Ovary (tissue), 9 donors: Measurements from ENCODE around the gene RASIP1. TPM values are rescaled to one million over a fixed set of nuclear protein-coding genes. Genes with fewer than 3 reads are reported as not detected.
"Not testable (repeated sequence)": the region's sequence is repeated elsewhere in the genome, so short reads cannot be mapped to it uniquely, and the experiment has no call there.

Experiments
- DNase-seq, 5 donors: peaks; one replicate each; pipeline ENCODE4 v3.0.0-alpha.2; 2019 to 2020
- H3K27ac ChIP-seq, 2 donors: fragments of 200-600 bp; one replicate each; pipeline versions ENCODE4 v1.5.1 to v1.8.0; 2019 to 2022
- H3K27me3 ChIP-seq: fragments of 200-600 bp; one replicate; pipeline ENCODE4 v1.8.0; 2022
- H3K36me3 ChIP-seq: fragments of 200-600 bp; sonication (generic); one replicate; pipeline ENCODE4 v1.5.1; 2019
- H3K4me1 ChIP-seq: one replicate; pipeline ENCODE4 v1.8.1; 2013; ENCODE audit warnings: mild to moderate bottlenecking, moderate library complexity; ENCODE audit not compliant: insufficient read depth
- H3K4me3 ChIP-seq: fragments of 200-600 bp; sonication (generic); one replicate; pipeline ENCODE4 v1.5.1; 2017
- H3K9me3 ChIP-seq, 2 donors: fragments of 200-600 bp in 1 of 2; sonication (generic) in 1 of 2; one replicate each; pipeline versions ENCODE4 v1.5.1 to v1.8.1; 2013 to 2019; ENCODE audit warnings: mild to moderate bottlenecking in 1 of 2, moderate library complexity in 1 of 2
- EP300 ChIP-seq: sonication (generic); formaldehyde crosslinking; IDR thresholded peaks from one replicate; pipeline ENCODE4 v1.6.1; 2017; ENCODE audit warnings: antibody characterized with exemption
- POLR2A ChIP-seq: fragments of 450-650 bp; IDR thresholded peaks from one replicate; pipeline ENCODE4 v1.6.1; 2017; ENCODE audit warnings: antibody characterized with exemption, mild to moderate bottlenecking, moderate library complexity
- WGBS, 3 donors: extraction: QIAGEN DNeasy Blood & Tissue Kit in 1 of 3; methylation state at CpG; one replicate each; pipeline versions ENCODE4 v1.1.5 to v1.1.7; 2013 to 2017; 5-methylcytosine and 5-hydroxymethylcytosine counted together
- intact Hi-C, 4 donors: fragments of 100-400 bp; cut with DNase I; formaldehyde crosslinking; loops; one replicate each; pipeline versions ENCODE4 v1.11.0 to v1.15.1; 2022 to 2023
- polyA plus RNA-seq, 2 donors: library from polyadenylated mRNA; stranded (reverse); fragments of 200-250 nt in 1 of 2; fragments of 350-450 nt in 1 of 2; fragmentation: Illumina TruSeq in 1 of 2; extraction: RNeasy Lipid Tissue Mini Kit (QIAGEN cat#74804) in 1 of 2; gene quantifications; one replicate each; pipeline ENCODE4 v1.2.3, GENCODE V29; 2013 to 2014
- total RNA-seq, 7 donors: library from RNA; depleted of rRNA in 2 of 7; stranded (reverse); fragments of >200 nt in 2 of 7; fragmentation: NEBNext Ultra II Directional in 3 of 7; extraction: Animal tissue kit (Norgen Biotek cat#: 25700) in 3 of 7; gene quantifications; one replicate each; pipeline versions ENCODE4 v1.1.0 to v1.2.4, GENCODE V29; 2016 to 2023
- TF ChIP-seq, protein P1 (sequence below), 3 donors: fragments of 450-650 bp in 2 of 3; fragments of 200-600 bp in 1 of 3; IDR thresholded peaks; one replicate each; pipeline versions ENCODE4 v1.5.1 to v1.8.0; 2016 to 2022; ENCODE audit warnings: antibody characterized with exemption in 3 of 3, mild to moderate bottlenecking in 1 of 3
- donor health status: DM: no; HTN: no; CAD: no; lungs with moderate emphysema.
- donor health status: DM: no; HTN: no; CAD: no.
- donor health status: Bipolar disorder and iron deficiency.
- donor health status: DM: yes; HTN: yes; CAD: no.
- donor health status: DM: no; HTN: no; CAD: no.
- donor health status: DM: yes; HTN: yes; CAD: no.

The RASIP1 gene
- total and polyA plus RNA-seq, 9 donors, result 4.1 to 25.9 (median 14.2) TPM

DNA sequence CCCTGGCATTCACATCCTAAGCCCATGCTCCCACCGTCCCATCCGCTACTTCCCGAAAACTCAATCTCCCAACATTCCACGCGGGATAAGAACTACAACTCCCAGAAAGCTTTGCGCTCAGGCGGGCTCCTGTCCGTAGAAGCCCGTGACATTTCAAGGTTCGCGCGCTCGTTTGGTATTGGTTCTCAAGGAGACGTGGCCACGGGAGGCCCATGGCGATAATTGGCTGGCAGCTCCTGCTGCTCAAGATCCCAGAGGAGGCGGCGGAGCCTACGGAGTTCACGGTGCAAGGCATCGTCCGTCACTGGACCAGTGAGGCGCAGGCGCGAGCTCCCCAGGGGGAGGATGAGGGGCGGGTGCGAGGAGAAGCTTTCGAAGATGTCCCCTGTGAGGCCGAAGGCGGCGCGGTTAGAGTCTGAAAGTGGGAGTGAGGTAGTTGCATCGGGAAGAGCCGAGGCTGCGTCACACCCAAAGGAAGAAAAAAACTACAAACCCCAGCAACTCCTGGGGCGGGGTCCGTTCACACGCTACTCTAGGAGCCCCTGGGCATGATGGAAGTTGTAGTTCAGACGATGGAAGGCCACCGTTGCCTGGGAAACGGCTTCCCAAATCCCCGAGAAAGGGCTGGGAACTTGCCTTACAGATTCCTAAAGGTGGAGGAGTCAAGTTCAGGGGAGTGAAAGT lies 19.7 kb downstream of the RASIP1 start:
- no peaks in the 10 kb centered on the region for H3K36me3 ChIP-seq
- DNase-seq, result peak; percentile 97 to 100 (median 99)
- TF ChIP-seq EP300, result no peak
- TF ChIP-seq, protein P1, sequence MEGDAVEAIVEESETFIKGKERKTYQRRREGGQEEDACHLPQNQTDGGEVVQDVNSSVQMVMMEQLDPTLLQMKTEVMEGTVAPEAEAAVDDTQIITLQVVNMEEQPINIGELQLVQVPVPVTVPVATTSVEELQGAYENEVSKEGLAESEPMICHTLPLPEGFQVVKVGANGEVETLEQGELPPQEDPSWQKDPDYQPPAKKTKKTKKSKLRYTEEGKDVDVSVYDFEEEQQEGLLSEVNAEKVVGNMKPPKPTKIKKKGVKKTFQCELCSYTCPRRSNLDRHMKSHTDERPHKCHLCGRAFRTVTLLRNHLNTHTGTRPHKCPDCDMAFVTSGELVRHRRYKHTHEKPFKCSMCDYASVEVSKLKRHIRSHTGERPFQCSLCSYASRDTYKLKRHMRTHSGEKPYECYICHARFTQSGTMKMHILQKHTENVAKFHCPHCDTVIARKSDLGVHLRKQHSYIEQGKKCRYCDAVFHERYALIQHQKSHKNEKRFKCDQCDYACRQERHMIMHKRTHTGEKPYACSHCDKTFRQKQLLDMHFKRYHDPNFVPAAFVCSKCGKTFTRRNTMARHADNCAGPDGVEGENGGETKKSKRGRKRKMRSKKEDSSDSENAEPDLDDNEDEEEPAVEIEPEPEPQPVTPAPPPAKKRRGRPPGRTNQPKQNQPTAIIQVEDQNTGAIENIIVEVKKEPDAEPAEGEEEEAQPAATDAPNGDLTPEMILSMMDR (IDR thresholded peaks at IDR 0.05), result no peak
- peak; percentile 27 for TF ChIP-seq POLR2A
- no peaks in the 10 kb centered on the region for H3K27me3 ChIP-seq
- intact Hi-C loops, result no loop called here
- H3K9me3 ChIP-seq, result no peaks in the 10 kb centered on the region
- H3K4me1 ChIP-seq, result peaks cover 36% of the 10 kb centered on the region
- peak overlapping the region; percentile 78 to 96 for H3K27ac ChIP-seq
- H3K4me3 ChIP-seq, result peak overlapping the region; percentile 51
- 3 to 6% (median 5%) methylated on average over 42 of the region's 42 CpGs for WGBS, 3 donors

DNA sequence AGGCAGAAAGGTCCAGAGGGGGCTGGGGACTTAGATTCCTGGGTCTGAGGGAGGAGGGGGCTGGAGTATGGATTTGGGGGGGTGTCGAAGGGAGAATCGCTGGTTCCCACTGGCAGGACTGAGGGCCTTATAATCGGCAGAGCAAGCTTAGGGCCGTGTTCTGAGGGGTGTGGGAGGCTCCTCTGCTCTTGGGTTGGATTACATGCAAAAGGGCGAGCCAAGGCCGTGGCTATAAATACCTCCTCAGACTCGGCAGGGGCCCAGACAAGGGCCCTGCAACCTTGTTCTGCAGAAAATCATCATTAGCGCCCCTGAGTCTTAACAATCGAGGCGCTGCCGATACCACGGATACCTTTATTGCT lies 20.2 kb downstream of the RASIP1 start:
- WGBS, 3 donors, result 3 to 5% (median 3%) methylated on average over 12 of the region's 12 CpGs
- no peaks in the 10 kb centered on the region for H3K27me3 ChIP-seq
- intact Hi-C loops, result no loop called here
- peak overlapping the region; percentile 51 for H3K4me3 ChIP-seq
- no peaks in the 10 kb centered on the region for H3K9me3 ChIP-seq
- TF ChIP-seq EP300 (no peak), POLR2A (no peak)
- TF ChIP-seq, protein P1 (IDR thresholded peaks at IDR 0.05), result no peak
- H3K4me1 ChIP-seq, result peaks cover 39% of the 10 kb centered on the region
- peak overlapping the region; percentile 55 to 96 for H3K27ac ChIP-seq
- H3K36me3 ChIP-seq, result no peaks in the 10 kb centered on the region
- peak in 1 of 5 donors; percentile 73 for DNase-seq

DNA sequence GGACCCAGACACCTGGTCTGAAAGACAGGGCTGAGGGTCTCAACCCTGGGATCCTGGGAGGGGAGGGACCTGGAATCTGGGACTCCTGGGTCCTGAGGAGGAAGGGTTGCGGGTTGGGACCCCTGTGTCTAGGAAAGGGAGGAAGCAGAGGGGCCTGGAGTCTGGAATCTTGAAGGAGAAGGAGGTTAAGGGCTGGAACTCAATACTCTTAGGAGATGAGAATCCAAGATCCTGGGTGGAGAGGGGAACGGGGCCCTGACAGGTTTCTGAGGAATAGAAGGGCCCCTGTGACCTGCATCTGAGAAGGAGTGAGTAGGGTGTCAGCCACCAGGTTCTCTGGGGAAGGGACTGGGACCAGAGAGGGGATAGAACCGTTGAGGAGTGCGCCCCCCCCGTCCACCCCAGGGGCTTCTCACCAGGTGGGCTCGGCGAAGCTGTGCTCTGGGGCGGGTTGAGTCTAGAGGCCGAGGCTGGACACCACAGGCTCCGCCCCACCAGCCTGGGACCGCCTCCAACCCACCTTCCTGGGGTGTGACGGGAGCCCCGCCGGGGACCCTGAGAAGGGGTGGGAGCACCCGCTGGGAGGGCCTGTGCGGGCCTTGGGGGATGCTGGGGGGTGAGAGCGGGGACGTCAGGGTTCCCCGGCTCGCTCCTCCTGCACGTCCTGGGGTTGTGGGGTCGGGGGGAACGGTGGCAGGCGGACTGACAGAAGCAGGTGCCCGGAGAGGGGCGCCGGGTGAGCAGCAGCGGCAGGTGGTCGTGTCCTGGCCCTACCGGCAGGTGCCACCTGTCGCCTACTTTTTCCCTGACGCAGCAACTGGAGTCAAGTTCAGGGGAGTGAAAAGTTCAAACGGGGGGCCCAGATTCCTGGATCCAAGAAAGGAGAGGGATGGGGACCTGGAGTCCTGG lies 20.9 kb downstream of the RASIP1 start, which contains the start of gene MAMSTR:
MAMSTR (minus strand) TSS at position 463 of the 909 bp plus-strand sequence. CDS start 694 bp downstream, outside the sequence.
- peaks cover 38% of the 10 kb centered on the region for H3K4me1 ChIP-seq
- peak within 1 kb of the TSS; percentile 55 to 96 for H3K27ac ChIP-seq
- peak; percentile 52 to 78 (median 74) for DNase-seq
- WGBS, 3 donors, result 46 to 70% (median 56%) methylated on average over 33 of the region's 33 CpGs
- H3K4me3 ChIP-seq, result peak within 1 kb of the TSS; percentile 51
- no peaks in the 10 kb centered on the region for H3K27me3 ChIP-seq
- intact Hi-C loops, result loop anchor here in 1 of 4 donors (10.0 kb wide), 1 partner anchor 75 kb away; the partner anchor contains the start of gene CA11
- TF ChIP-seq, protein P1 (IDR thresholded peaks at IDR 0.05), result no peak
- TF ChIP-seq POLR2A (no peak), EP300 (no peak)
- no peaks in the 10 kb centered on the region for H3K36me3 ChIP-seq
- no peaks in the 10 kb centered on the region for H3K9me3 ChIP-seq

DNA sequence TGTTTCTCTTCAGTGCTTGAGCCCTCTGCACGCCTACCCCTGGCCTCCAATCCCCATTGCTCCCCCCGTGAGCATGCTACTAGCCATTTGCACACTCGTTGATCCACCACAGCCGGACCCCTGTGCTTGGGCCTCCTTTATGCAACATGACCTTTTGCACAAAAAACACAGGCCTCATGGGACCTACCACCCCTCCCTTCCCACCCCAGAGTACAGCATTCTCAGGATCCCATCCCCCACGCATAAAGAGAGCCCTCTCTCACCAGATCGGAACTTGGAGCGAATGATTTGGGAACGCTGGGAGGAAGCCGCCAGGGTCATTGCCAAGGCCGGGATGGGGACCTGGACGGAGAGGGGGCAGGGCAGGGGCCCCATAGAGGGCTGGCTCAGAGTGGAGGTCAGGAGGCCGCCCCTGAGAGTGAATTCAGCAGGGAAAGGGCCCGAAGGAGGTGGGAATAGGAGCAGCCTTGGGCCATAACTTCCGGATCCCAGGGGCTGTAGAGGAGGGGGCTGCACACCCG lies 21.6 kb downstream of the RASIP1 start:
- intact Hi-C loops, result loop anchor here in 1 of 4 donors (10.0 kb wide), 1 partner anchor 74 kb away; the partner anchor contains the start of gene CA11
- Histone ChIP-seq H3K4me1 (peaks cover 36% of the 10 kb centered on the region), H3K36me3 (no peaks in the 10 kb centered on the region), H3K9me3 (no peaks in the 10 kb centered on the region), H3K4me3 (no peak overlapping the region), H3K27ac (peak overlapping the region in 1 of 2 donors; percentile 96), H3K27me3 (no peaks in the 10 kb centered on the region)
- WGBS, 3 donors, result 29 to 45% (median 37%) methylated on average over 15 of the region's 15 CpGs
- DNase-seq, result peak; percentile 43 to 82 (median 69)
- no peak for TF ChIP-seq POLR2A
- TF ChIP-seq, protein P1 (IDR thresholded peaks at IDR 0.05), result no peak
- no peak for TF ChIP-seq EP300

DNA sequence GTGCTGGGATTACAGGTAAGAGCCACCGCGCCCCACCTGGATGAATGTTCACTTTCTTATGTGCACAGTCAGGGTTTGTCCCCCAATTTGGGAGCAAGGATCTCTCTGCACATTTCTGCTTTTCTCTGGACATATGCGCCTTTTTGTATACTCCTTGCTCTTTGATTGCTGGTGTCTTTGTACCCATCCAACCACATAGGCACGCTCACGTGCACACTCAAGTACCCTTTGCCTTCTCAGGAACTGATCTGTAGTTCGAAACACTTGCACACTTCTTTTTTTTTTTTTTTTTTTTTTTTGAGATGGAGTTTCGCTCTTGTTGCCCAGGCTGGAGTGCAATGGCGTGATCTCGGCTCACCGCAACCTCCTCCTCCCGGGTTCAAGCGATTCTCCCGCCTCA lies 22.3 kb downstream of the RASIP1 start:
- WGBS, 3 donors, result 93 to 95% (median 93%) methylated on average over 13 of the region's 13 CpGs
- H3K9me3 ChIP-seq, H3K36me3 ChIP-seq, H3K4me3 ChIP-seq, DNase-seq, H3K27me3 ChIP-seq: not testable (repeated sequence)
- intact Hi-C loops, result loop anchor here in 1 of 4 donors (10.0 kb wide), 1 partner anchor 73 kb away; the partner anchor contains the start of gene CA11
- Histone ChIP-seq H3K27ac (peak overlapping the region in 1 of 2 donors; percentile 27), H3K4me1 (peaks cover 39% of the 10 kb centered on the region)
